Measurements from ENCODE around the gene TBC1D7.

TBC1D7 gene

DNA sequence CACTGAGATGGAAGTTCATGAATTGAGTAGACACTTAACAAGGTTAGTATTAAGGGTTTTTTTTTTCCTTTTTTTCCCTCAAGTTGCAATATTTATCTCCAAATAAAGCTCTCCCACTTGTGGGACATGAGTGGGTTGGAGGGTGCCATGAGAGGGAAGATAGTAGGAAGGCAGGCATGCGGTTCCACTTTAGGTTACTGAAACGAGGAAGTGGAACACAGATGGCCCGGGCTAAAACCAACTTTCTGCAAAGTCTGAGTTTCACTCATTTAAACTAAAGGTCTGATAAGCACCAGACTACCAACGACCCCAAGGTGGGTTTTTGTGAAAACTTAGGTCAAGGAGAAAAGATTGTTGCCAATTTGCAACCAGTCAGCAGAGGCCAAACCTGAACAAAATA is 42.2 kb downstream of the TBC1D7 start:
- no peak for FAIRE-seq
- DNase-seq (ENCODE audit: insufficient read length, low spot score), result no peak
- TF ChIP-seq POLR2A (IDR thresholded peaks at IDR 0.05; ENCODE audit: low read depth, low read length), result no peak

- DNase-seq (ENCODE audit: insufficient read length, low spot score) (no peak), FAIRE-seq (no peak)
Measured at GRCh38 chr6:13285705-13286104, 42.6 kb downstream of the TBC1D7 start.

DNA sequence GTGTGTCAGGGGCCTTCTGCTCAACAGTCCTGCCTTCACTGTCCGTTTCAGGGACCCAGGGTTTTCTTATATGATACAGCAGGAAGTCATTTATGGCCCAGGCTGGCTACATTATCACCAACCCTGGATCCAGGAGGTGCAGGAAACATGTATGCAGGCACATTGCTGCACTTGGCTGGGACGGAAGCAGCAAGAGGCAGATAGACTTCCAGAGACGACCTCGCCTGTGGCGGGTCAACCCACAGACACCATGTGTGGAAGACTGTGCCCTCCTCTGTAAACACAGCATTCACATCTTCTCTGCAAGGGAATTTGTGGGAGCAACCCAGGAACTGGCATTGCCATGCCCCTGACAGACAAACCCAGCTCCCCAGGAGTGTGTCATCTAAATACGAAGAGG is 43.7 kb downstream of the TBC1D7 start:
- DNase-seq (ENCODE audit: insufficient read length, low spot score) (no peak), FAIRE-seq (no peak)
- TF ChIP-seq POLR2A (IDR thresholded peaks at IDR 0.05; ENCODE audit: low read depth, low read length), result no peak

More at GRCh38 chr6:13285705-13286104, 42.6 kb downstream of the TBC1D7 start:
- no peak for TF ChIP-seq POLR2A (IDR thresholded peaks at IDR 0.05; ENCODE audit: low read depth, low read length)

GRCh38 chr6:13283331-13283730 is 45.0 kb downstream of the TBC1D7 start:
- TF ChIP-seq POLR2A (IDR thresholded peaks at IDR 0.05; ENCODE audit: low read depth, low read length), result no peak
- FAIRE-seq, result no peak
- no peak for DNase-seq (ENCODE audit: insufficient read length, low spot score)

GRCh38 chr6:13282393-13283069 is 45.8 kb downstream of the TBC1D7 start:
- FAIRE-seq (no peak), DNase-seq (ENCODE audit: insufficient read length, low spot score) (no peak)
- TF ChIP-seq POLR2A (IDR thresholded peaks at IDR 0.05; ENCODE audit: low read depth, low read length), result no peak

GRCh38 chr6:13281686-13282085 is 46.7 kb downstream of the TBC1D7 start:
- DNase-seq (ENCODE audit: insufficient read length, low spot score), result no peak
- no peak for TF ChIP-seq POLR2A (IDR thresholded peaks at IDR 0.05; ENCODE audit: low read depth, low read length)
- no peak for FAIRE-seq

- no peak for TF ChIP-seq POLR2A (IDR thresholded peaks at IDR 0.05; ENCODE audit: low read depth, low read length)
- DNase-seq (ENCODE audit: insufficient read length, low spot score) (no peak), FAIRE-seq (no peak)
Measured at GRCh38 chr6:13280254-13280653, 48.1 kb downstream of the TBC1D7 start.

GRCh38 chr6:13278991-13279390 is 49.3 kb downstream of the TBC1D7 start:
- DNase-seq (ENCODE audit: insufficient read length, low spot score) (no peak), FAIRE-seq (no peak)
- no peak for TF ChIP-seq POLR2A (IDR thresholded peaks at IDR 0.05; ENCODE audit: low read depth, low read length)

GRCh38 chr6:13278164-13278563 is 50.2 kb downstream of the TBC1D7 start:
- DNase-seq (ENCODE audit: insufficient read length, low spot score) (no peak), FAIRE-seq (no peak)
- no peak for TF ChIP-seq POLR2A (IDR thresholded peaks at IDR 0.05; ENCODE audit: low read depth, low read length)

- TF ChIP-seq POLR2A (IDR thresholded peaks at IDR 0.05; ENCODE audit: low read depth, low read length), result no peak
- DNase-seq (ENCODE audit: insufficient read length, low spot score), result no peak
- no peak for FAIRE-seq
Measured at GRCh38 chr6:13277231-13277630, 51.1 kb downstream of the TBC1D7 start.

DNA sequence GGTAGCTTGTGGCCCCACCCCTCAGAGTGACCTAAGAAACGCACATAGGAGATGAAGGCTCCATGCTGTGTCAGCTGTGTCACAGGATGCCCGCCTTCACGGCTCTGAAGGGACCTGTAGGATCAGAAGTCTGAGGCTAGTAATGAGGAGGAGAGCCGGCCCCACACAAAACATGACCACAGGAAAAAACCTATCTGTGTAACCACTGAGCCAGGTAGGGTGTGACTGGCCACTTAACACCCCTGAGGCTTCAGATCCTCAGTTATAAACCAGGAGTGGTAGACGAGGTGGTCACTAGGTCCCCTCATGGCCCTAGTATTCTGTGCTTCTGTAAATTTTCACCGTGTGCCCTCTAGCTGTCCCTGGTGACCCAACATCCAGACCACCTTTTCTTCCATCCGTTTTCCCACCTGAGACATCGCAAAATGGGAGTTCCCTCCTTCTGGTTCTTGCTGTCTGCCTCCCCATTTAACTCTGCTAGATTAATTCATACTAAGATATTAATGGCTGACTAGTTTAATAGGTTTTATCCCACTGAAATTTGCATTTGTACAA is 52.8 kb downstream of the TBC1D7 start:
- DNase-seq (ENCODE audit: insufficient read length, low spot score), result no peak
- no peak for FAIRE-seq
- no peak for TF ChIP-seq POLR2A (IDR thresholded peaks at IDR 0.05; ENCODE audit: low read depth, low read length)

DNA sequence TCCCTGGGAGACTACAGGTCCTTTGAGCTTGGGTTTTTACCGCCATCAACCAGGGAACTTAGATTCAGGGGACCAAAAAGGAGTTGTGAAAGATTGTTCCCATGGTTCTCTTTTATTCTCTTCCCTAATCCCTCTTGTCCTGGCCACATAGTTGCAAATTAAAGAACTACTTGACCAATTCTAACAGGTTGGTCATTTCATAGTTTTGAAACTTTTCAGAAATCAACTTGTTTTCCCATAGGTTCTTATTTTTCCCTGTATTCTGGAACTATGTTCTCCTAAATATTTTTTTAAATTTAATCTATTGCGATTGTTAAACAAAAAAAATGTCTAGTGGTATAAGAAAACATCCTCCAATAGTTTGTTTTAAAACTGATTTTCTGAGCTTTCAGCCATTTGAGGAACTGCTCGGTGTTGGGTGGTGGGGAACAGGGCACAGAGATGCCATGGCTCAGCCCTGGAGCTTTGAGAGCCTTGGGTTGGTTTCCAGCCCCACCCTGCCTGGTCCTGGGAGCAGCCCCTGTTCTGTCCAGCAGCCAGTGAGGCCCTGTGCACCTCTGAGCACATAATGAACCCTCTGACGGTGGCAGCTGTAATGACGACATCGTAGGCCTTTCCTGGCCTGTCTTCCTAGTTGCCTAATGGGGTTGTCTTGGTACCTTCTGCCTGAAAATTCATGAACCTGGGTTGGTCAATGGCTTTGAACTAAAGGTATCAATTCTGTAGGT is 53.5 kb downstream of the TBC1D7 start:
- FAIRE-seq (no peak), DNase-seq (ENCODE audit: insufficient read length, low spot score) (no peak)
- no peak for TF ChIP-seq POLR2A (IDR thresholded peaks at IDR 0.05; ENCODE audit: low read depth, low read length)

GRCh38 chr6:13273931-13274706 is 54.2 kb downstream of the TBC1D7 start:
- no peak for FAIRE-seq
- no peak for DNase-seq (ENCODE audit: insufficient read length, low spot score)
- TF ChIP-seq POLR2A (IDR thresholded peaks at IDR 0.05; ENCODE audit: low read depth, low read length), result no peak

All from H54 (cell line).